ENCODE results near the gene MRPS18A. TPM values are rescaled to one million over a fixed set of nuclear protein-coding genes. Genes with fewer than 3 reads are reported as not detected.

The MRPS18A gene
- total RNA-seq, 4 donors from 2014 or later = 38.1 to 45.8 (median 43.9) TPM

- 86 to 88% methylated on average over 8 of the region's 8 CpGs for WGBS, 2 donors
- Histone ChIP-seq H3K36me3 (no peaks in the 10 kb centered on the region), H3K9me3 (no peaks in the 10 kb centered on the region), H3K27me3 (no peaks in the 10 kb centered on the region), H3K27ac (peak overlapping the region; percentile 57 to 87 (median 74)), H3K4me3 (no peak overlapping the region), H3K4me1 (peaks cover 0 to 57% (median 9%) of the 10 kb centered on the region in 4 donors)
- no peak for DNase-seq (ENCODE audit: low spot score in 2 of 2)
- no peak for TF ChIP-seq EP300 (IDR thresholded peaks at IDR 0.05)
- TF ChIP-seq POLR2A (IDR thresholded peaks at IDR 0.05) = no peak
- no peak for TF ChIP-seq CTCF (IDR thresholded peaks at IDR 0.05)
These were observed 29.8 kb upstream of the MRPS18A start for GRCh38 chr6:43717389-43717788.

GRCh38 chr6:43716099-43716498 is 28.5 kb upstream of the MRPS18A start:
- Histone ChIP-seq H3K4me3 (no peak overlapping the region), H3K27me3 (no peaks in the 10 kb centered on the region), H3K9me3 (no peaks in the 10 kb centered on the region), H3K4me1 (peaks cover 0 to 55% (median 9%) of the 10 kb centered on the region in 4 donors), H3K36me3 (no peaks in the 10 kb centered on the region), H3K27ac (peak overlapping the region; percentile 52 to 87 (median 70))
- no peak for DNase-seq (ENCODE audit: low spot score in 2 of 2)
- TF ChIP-seq EP300 (IDR thresholded peaks at IDR 0.05) (peak in 1 of 2 donors; percentile 9), POLR2A (IDR thresholded peaks at IDR 0.05) (no peak)
- WGBS, 2 donors = 40 to 45% methylated on average over 9 of the region's 9 CpGs

- no peak for TF ChIP-seq EP300 (IDR thresholded peaks at IDR 0.05)
- 67 to 87% methylated on average over 5 of the region's 5 CpGs for WGBS, 2 donors
These were observed 27.6 kb upstream of the MRPS18A start for GRCh38 chr6:43715056-43715788.

GRCh38 chr6:43714311-43715055 is 26.9 kb upstream of the MRPS18A start:
- Histone ChIP-seq H3K27ac (peak overlapping the region in 3 of 4 donors; percentile 56 to 87 (median 64)), H3K36me3 (no peaks in the 10 kb centered on the region), H3K27me3 (no peaks in the 10 kb centered on the region), H3K9me3 (no peaks in the 10 kb centered on the region), H3K4me1 (peaks cover 0 to 60% (median 11%) of the 10 kb centered on the region in 4 donors), H3K4me3 (no peak overlapping the region)
- peak; percentile 54 to 77 for DNase-seq (ENCODE audit: low spot score in 2 of 2)
- TF ChIP-seq CTCF (IDR thresholded peaks at IDR 0.05) (no peak), EP300 (IDR thresholded peaks at IDR 0.05) (peak in 1 of 2 donors; percentile 59)
- 37 to 47% methylated on average over 7 to 8 of the region's 9 CpGs for WGBS, 2 donors

More at GRCh38 chr6:43715056-43715788, 27.6 kb upstream of the MRPS18A start:
- Histone ChIP-seq H3K36me3 (no peaks in the 10 kb centered on the region), H3K4me1 (peaks cover 0 to 55% (median 9%) of the 10 kb centered on the region in 4 donors), H3K27ac (peak overlapping the region; percentile 56 to 87 (median 70)), H3K4me3 (no peak overlapping the region), H3K9me3 (no peaks in the 10 kb centered on the region), H3K27me3 (no peaks in the 10 kb centered on the region)
- no peak for DNase-seq (ENCODE audit: low spot score in 2 of 2)

- TF ChIP-seq EP300 (IDR thresholded peaks at IDR 0.05) (no peak), POLR2A (IDR thresholded peaks at IDR 0.05) (no peak), CTCF (IDR thresholded peaks at IDR 0.05) (no peak)
- WGBS, 2 donors = 83 to 89% methylated on average over 13 of the region's 13 CpGs
- Histone ChIP-seq H3K4me1 (peaks cover 0 to 60% (median 15%) of the 10 kb centered on the region in 4 donors), H3K9me3 (no peaks in the 10 kb centered on the region), H3K4me3 (no peak overlapping the region), H3K27ac (peak overlapping the region in 3 of 4 donors; percentile 26 to 87 (median 56)), H3K36me3 (no peaks in the 10 kb centered on the region), H3K27me3 (no peaks in the 10 kb centered on the region)
- DNase-seq (ENCODE audit: low spot score in 2 of 2) = no peak
These were observed 26.2 kb upstream of the MRPS18A start for GRCh38 chr6:43713643-43714310.

All from tibial nerve (tissue), 4 donors.